Measurements from ENCODE around the gene MYOT. TPM values are rescaled to one million over a fixed set of nuclear protein-coding genes. Genes with fewer than 3 reads are reported as not detected.

The MYOT gene
- total RNA-seq, 1 experiment from 2014 or later: not detected

- no peak overlapping the region for H3K4me3 ChIP-seq
- no peak for DNase-seq
- H3K36me3 ChIP-seq: peaks cover 38% of the 10 kb centered on the region
- no peaks in the 10 kb centered on the region for H3K9me3 ChIP-seq
- H3K27me3 ChIP-seq: no peaks in the 10 kb centered on the region
Observed at GRCh38 chr5:137935190-137935589, 67.5 kb downstream of the MYOT start.

DNA sequence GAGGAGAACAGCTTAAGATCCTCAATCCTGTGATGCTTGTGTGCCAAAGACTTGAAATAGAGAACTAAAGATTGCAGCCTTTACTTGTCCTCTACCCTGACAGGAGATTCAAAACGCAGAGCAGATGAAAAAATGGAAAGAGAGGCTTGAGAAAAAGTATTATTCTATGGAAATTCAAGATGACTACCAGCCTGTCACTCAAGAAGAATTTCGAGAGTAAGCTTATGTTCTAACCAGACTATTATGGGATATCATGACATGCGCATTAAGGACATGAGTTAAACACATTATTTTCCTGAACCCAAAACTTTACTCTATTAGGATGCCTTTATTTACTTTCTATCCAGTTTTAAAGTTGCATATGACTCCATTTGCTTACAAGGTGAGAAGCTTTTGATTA is 68.0 kb downstream of the MYOT start:
- DNase-seq: no peak
- Histone ChIP-seq H3K27me3 (no peaks in the 10 kb centered on the region), H3K36me3 (peaks cover 43% of the 10 kb centered on the region), H3K9me3 (no peaks in the 10 kb centered on the region), H3K4me3 (no peak overlapping the region)

Other genes with a start within 250 kb of the MYOT start
- gene KLHL3, start 131.8 kb upstream of the MYOT start, total RNA-seq (2014; rRNA removed; shearing (Covaris generic); ENCODE audit: low replicate concordance): 0.82 TPM in 1 of 2 replicates, not detected in the other
- gene HNRNPA0, start 113.5 kb upstream of the MYOT start, total RNA-seq (2014; rRNA removed; shearing (Covaris generic); ENCODE audit: low replicate concordance): 58.9 and 81.3 TPM in 2 replicates
- not detected in 2 replicates for gene PKD2L2, start 21.6 kb downstream of the MYOT start, total RNA-seq (2014; rRNA removed; shearing (Covaris generic); ENCODE audit: low replicate concordance)
- gene FAM13B, start 165.2 kb downstream of the MYOT start, total RNA-seq (2014; rRNA removed; shearing (Covaris generic); ENCODE audit: low replicate concordance): 15.0 and 31.7 TPM in 2 replicates
- gene WNT8A, start 216.2 kb downstream of the MYOT start, total RNA-seq (2014; rRNA removed; shearing (Covaris generic); ENCODE audit: low replicate concordance): not detected in 2 replicates

All from MG63 (cell line).